CD14-positive monocyte (primary cell): Measurements from ENCODE around the gene TXLNB. TPM values are rescaled to one million over a fixed set of nuclear protein-coding genes. Genes with fewer than 3 reads are reported as not detected.
A peak's percentile ranks its signal among the peaks of the same experiment; 100 is the strongest.
"Not testable (repeated sequence)": the region's sequence is repeated elsewhere in the genome, so short reads cannot be mapped to it uniquely, and the experiment has no call there.

Experiments
- DNase-seq, 3 donors: peaks; one replicate each; pipeline ENCODE4 v3.0.0-alpha.2; 2011 to 2022
- H2AFZ ChIP-seq: 2 replicates; pipeline ENCODE4 v1.6.0; 2012; ENCODE audit warnings: mild to moderate bottlenecking, low read depth, low read length, inconsistent platforms; ENCODE audit not compliant: insufficient read depth, poor library complexity, severe bottlenecking
- H3K27ac ChIP-seq, 2 donors: 1 replicate in 1 of 2; 2 replicates in 1 of 2; pipeline ENCODE4 v1.5.1; 2012 to 2013; ENCODE audit warnings: low read length in 2 of 2, control low read depth in 1 of 2, inconsistent platforms in 1 of 2, low read depth in 1 of 2, mild to moderate bottlenecking in 1 of 2
- H3K27me3 ChIP-seq, 2 donors: one replicate each; pipeline versions ENCODE4 v1.6.0 to v1.6.1; 2011 to 2013; ENCODE audit warnings: low read length in 2 of 2; ENCODE audit not compliant: control insufficient read depth in 2 of 2, insufficient read depth in 2 of 2
- H3K36me3 ChIP-seq, 2 donors: replicated peaks in 1 of 2; 1 replicate in 1 of 2; 2 replicates in 1 of 2; pipeline versions ENCODE4 v1.5.1 to v1.6.1; 2012 to 2013; ENCODE audit warnings: low read length in 2 of 2, control low read depth in 1 of 2, inconsistent platforms in 1 of 2, mild to moderate bottlenecking in 1 of 2; ENCODE audit not compliant: insufficient read depth in 2 of 2, control insufficient read depth in 1 of 2
- H3K4me1 ChIP-seq, 2 donors: 1 replicate in 1 of 2; 2 replicates in 1 of 2; pipeline versions ENCODE4 v1.5.1 to v1.6.1; 2012 to 2013; ENCODE audit warnings: low read length in 2 of 2, control low read depth in 1 of 2, inconsistent platforms in 1 of 2, mild to moderate bottlenecking in 1 of 2, moderate library complexity in 1 of 2; ENCODE audit not compliant: insufficient read depth in 2 of 2, control insufficient read depth in 1 of 2
- H3K4me2 ChIP-seq: replicated peaks from 2 replicates; pipeline ENCODE3; 2012; ENCODE audit warnings: low read length, moderate library complexity, mild to moderate bottlenecking; ENCODE audit not compliant: poor library complexity, severe bottlenecking; ENCODE audit errors: extremely low read depth
- H3K4me3 ChIP-seq, 3 experiments: fragments of 200-600 bp in 1 of 3; sonication (generic) in 1 of 3; replicated peaks in 1 of 3; 1 replicate in 2 of 3; 2 replicates in 1 of 3; pipeline ENCODE4 v1.5.1; 2011 to 2013; ENCODE audit warnings: low read length in 3 of 3, mild to moderate bottlenecking in 3 of 3, control low read depth in 2 of 3, low read depth in 2 of 3, inconsistent platforms in 1 of 3, moderate library complexity in 1 of 3
- H3K79me2 ChIP-seq: 2 replicates; pipeline ENCODE4 v1.6.0; 2012; ENCODE audit warnings: mild to moderate bottlenecking, control low read depth, inconsistent platforms, low read length, moderate library complexity; ENCODE audit not compliant: insufficient read depth
- H3K9ac ChIP-seq: 2 replicates; pipeline ENCODE4 v1.6.0; 2017; ENCODE audit warnings: low read length, mild to moderate bottlenecking; ENCODE audit not compliant: insufficient read depth, poor library complexity, severe bottlenecking
- H3K9me3 ChIP-seq, 2 donors: replicated peaks in 1 of 2; 1 replicate in 1 of 2; 2 replicates in 1 of 2; pipeline versions ENCODE4 v1.5.1 to v1.6.1; 2012 to 2013; ENCODE audit warnings: low read length in 2 of 2, control low read depth in 1 of 2; ENCODE audit not compliant: control insufficient read depth in 1 of 2, insufficient read depth in 1 of 2
- H4K20me1 ChIP-seq: 2 replicates; pipeline ENCODE4 v1.6.0; 2012; ENCODE audit warnings: mild to moderate bottlenecking, low read length, control low read depth, moderate library complexity; ENCODE audit not compliant: insufficient read depth
- H3K27ac Mint-ChIP-seq, 7 donors: one replicate each; pipeline ENCODE4 v1.8.0; 2020; ENCODE audit warnings: mild to moderate bottlenecking in 7 of 7, mixed read lengths in 7 of 7, moderate library complexity in 6 of 7, inconsistent platforms in 2 of 7
- H3K27me3 Mint-ChIP-seq, 3 donors: one replicate each; pipeline ENCODE4 v1.8.0; 2021 to 2022; ENCODE audit warnings: low read depth in 3 of 3, mild to moderate bottlenecking in 3 of 3, mixed read lengths in 3 of 3, moderate library complexity in 3 of 3, inconsistent platforms in 1 of 3
- H3K36me3 Mint-ChIP-seq, 2 donors: one replicate each; pipeline ENCODE4 v1.8.0; 2020; ENCODE audit warnings: mixed read lengths in 2 of 2, inconsistent platforms in 1 of 2, mild to moderate bottlenecking in 1 of 2
- H3K4me1 Mint-ChIP-seq: one replicate; pipeline ENCODE4 v1.8.0; 2020; ENCODE audit warnings: mild to moderate bottlenecking, mixed read lengths
- H3K4me3 Mint-ChIP-seq, 2 donors: one replicate each; pipeline ENCODE4 v1.8.0; 2020; ENCODE audit warnings: mild to moderate bottlenecking in 2 of 2, mixed read lengths in 2 of 2, moderate library complexity in 1 of 2
- H3K9me3 Mint-ChIP-seq, 7 donors: one replicate each; pipeline ENCODE4 v1.8.0; 2020 to 2022; ENCODE audit warnings: mixed read lengths in 7 of 7, mild to moderate bottlenecking in 6 of 7, moderate library complexity in 6 of 7, inconsistent platforms in 2 of 7
- WGBS: methylation state at CpG from one replicate; pipeline ENCODE4 v1.1.5; 2013; ENCODE audit warnings: missing lambda C conversion rate; ENCODE audit not compliant: insufficient coverage; 5-methylcytosine and 5-hydroxymethylcytosine counted together
- intact Hi-C, 2 donors: fragments of 100-400 bp; cut with micrococcal nuclease; formaldehyde crosslinking; loops; one replicate each; pipeline versions ENCODE4 v1.15.0 to v1.15.1; 2023
- polyA plus RNA-seq, 3 donors: library from polyadenylated mRNA; depleted of rRNA in 1 of 3; unstranded in 2 of 3; stranded (reverse) in 1 of 3; fragments of 300-500 nt in 2 of 3; fragments of >200 nt in 1 of 3; fragmentation: Illumina TruSeq in 2 of 3; gene quantifications; 1 replicate in 2 of 3; 2 replicates in 1 of 3; pipeline ENCODE4 v1.2.3, GENCODE V29; 2012 to 2021
- TF ChIP-seq, protein P1 (sequence below): fragments of 200-600 bp; IDR thresholded peaks from one replicate; pipeline ENCODE4 v1.8.0; 2022; ENCODE audit warnings: antibody characterized with exemption, mild to moderate bottlenecking

TXLNB gene
- polyA plus RNA-seq, 3 donors = 0.04 to 0.25 (median 0.14) TPM

DNA sequence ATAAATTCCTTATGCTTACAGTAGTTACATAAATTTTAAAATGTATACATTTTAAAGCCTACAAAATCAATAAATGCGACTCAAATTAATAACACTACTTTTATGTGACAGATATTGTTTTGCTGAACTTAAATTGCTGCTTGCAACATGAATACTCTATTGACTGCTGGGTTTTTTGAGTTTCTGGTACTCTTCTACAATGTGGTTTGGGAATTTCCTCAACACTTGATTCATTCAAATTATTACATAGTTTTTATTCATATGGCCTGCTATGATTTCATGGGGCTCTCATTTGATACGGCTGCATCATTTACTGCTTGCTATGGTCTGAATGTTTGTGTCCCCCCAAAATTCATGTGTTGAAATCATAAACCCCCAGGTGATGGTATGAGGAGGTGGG is 2.3 kb upstream of the TXLNB start:
- no peaks in the 10 kb centered on the region for H3K79me2 ChIP-seq
- H2AFZ ChIP-seq = no peak overlapping the region
- intact Hi-C loops = loop anchor here (5.0 to 10.0 kb wide), 2 partner anchors 43 to 71 kb away; no protein-coding TSS in a partner anchor
- H3K4me1 ChIP-seq = peaks cover 48 to 63% of the 10 kb centered on the region in 2 donors
- Mint-ChIP-seq H3K27me3 (peaks cover 0 to 1% (median 0%) of the 10 kb centered on the region in 3 donors), H3K27ac (no peak overlapping the region), H3K36me3 (no peaks in the 10 kb centered on the region), H3K4me3 (no peak overlapping the region), H3K9me3 (peaks cover 0 to 3% (median 0%) of the 10 kb centered on the region in 7 donors), H3K4me1 (peaks cover 53% of the 10 kb centered on the region)
- H3K9ac ChIP-seq = no peak overlapping the region
- no CpG with 5 or more reads among the region's 2 CpGs for WGBS
- TF ChIP-seq, protein P1, sequence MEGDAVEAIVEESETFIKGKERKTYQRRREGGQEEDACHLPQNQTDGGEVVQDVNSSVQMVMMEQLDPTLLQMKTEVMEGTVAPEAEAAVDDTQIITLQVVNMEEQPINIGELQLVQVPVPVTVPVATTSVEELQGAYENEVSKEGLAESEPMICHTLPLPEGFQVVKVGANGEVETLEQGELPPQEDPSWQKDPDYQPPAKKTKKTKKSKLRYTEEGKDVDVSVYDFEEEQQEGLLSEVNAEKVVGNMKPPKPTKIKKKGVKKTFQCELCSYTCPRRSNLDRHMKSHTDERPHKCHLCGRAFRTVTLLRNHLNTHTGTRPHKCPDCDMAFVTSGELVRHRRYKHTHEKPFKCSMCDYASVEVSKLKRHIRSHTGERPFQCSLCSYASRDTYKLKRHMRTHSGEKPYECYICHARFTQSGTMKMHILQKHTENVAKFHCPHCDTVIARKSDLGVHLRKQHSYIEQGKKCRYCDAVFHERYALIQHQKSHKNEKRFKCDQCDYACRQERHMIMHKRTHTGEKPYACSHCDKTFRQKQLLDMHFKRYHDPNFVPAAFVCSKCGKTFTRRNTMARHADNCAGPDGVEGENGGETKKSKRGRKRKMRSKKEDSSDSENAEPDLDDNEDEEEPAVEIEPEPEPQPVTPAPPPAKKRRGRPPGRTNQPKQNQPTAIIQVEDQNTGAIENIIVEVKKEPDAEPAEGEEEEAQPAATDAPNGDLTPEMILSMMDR = no peak
- no peak overlapping the region for H3K4me3 ChIP-seq
- no peak overlapping the region for H3K27ac ChIP-seq
- H3K4me2 ChIP-seq = no peak overlapping the region
- H4K20me1 ChIP-seq = no peaks in the 10 kb centered on the region
- H3K36me3 ChIP-seq = no peaks in the 10 kb centered on the region
- H3K9me3 ChIP-seq = no peaks in the 10 kb centered on the region
- DNase-seq = peak in 1 of 3 donors; percentile 56
- no peaks in the 10 kb centered on the region for H3K27me3 ChIP-seq

DNA sequence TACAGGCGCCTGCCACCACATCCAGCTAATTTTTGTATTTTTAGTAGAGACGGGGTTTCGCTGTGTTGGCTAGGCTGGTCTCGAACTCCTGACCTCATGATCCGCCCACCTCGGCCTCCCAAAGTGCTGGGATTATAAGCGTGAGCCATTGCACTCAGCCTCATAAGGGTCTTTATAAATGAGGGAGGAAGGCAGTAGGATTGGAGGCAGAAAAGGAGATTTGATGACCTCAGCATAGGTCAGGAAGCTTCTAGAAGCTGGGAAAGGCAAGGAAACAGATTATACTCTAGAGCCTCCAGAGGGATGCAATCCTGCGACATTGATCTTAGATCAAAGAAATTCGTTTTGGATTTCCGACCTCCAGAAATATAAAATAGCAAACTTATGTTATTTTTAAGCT is 1.4 kb upstream of the TXLNB start:
- H3K27me3 Mint-ChIP-seq, H3K79me2 ChIP-seq, H3K27me3 ChIP-seq, H2AFZ ChIP-seq, H3K4me3 ChIP-seq, H3K4me2 ChIP-seq, H3K27ac ChIP-seq, H3K9me3 Mint-ChIP-seq, H4K20me1 ChIP-seq, H3K9me3 ChIP-seq, H3K36me3 Mint-ChIP-seq, H3K9ac ChIP-seq, H3K36me3 ChIP-seq, DNase-seq, H3K4me3 Mint-ChIP-seq: not testable (repeated sequence)
- peak overlapping the region in 1 of 7 donors; percentile 35 for H3K27ac Mint-ChIP-seq
- intact Hi-C loops = loop anchor here (5.0 to 10.0 kb wide), 2 partner anchors 44 to 72 kb away; no protein-coding TSS in a partner anchor
- WGBS = 100% methylated on average over 4 of the region's 10 CpGs
- H3K4me1 Mint-ChIP-seq = peaks cover 53% of the 10 kb centered on the region
- peaks cover 48 to 63% of the 10 kb centered on the region in 2 donors for H3K4me1 ChIP-seq
